Natural killer cell (primary cell): Measurements from ENCODE around the gene PDZD8. TPM values are rescaled to one million over a fixed set of nuclear protein-coding genes. Genes with fewer than 3 reads are reported as not detected.

Experiments used
- ATAC-seq, 3 donors: fragments of 150-1000 bp in 2 of 3; fragments of 200-7000 bp in 1 of 3; cut with Tn5 transposase; 1 replicate in 1 of 3; 2 replicates in 2 of 3; pipeline ENCODE4 v1.10.0; 2021; ENCODE audit warnings: mild to moderate bottlenecking in 2 of 3, moderate library complexity in 2 of 3
- DNase-seq, 2 donors: peaks; one replicate each; pipeline versions ENCODE4 v3.0.0 to v3.0.0-alpha.2; 2013 to 2021; ENCODE audit warnings: mixed read lengths in 1 of 2
- H3K27ac ChIP-seq: one replicate; pipeline ENCODE4 v1.5.1; 2013; ENCODE audit warnings: mild to moderate bottlenecking, low read length
- H3K27me3 ChIP-seq: one replicate; pipeline ENCODE4 v1.6.1; 2013; ENCODE audit warnings: low read length; ENCODE audit not compliant: control insufficient read depth, insufficient read depth
- H3K36me3 ChIP-seq: one replicate; pipeline ENCODE4 v1.6.1; 2013; ENCODE audit warnings: low read length; ENCODE audit not compliant: control insufficient read depth, insufficient read depth
- H3K4me1 ChIP-seq: one replicate; pipeline ENCODE4 v1.6.1; 2013; ENCODE audit warnings: low read length; ENCODE audit not compliant: control insufficient read depth, insufficient read depth
- H3K4me3 ChIP-seq: one replicate; pipeline ENCODE4 v1.5.1; 2013; ENCODE audit warnings: low read length
- H3K9me3 ChIP-seq: one replicate; pipeline ENCODE4 v1.6.1; 2013; ENCODE audit warnings: low read length; ENCODE audit not compliant: control insufficient read depth, insufficient read depth
- H3K27ac Mint-ChIP-seq, 2 donors: one replicate each; pipeline ENCODE4 v1.8.0; 2022; ENCODE audit warnings: mild to moderate bottlenecking in 2 of 2, mixed read lengths in 2 of 2, moderate library complexity in 1 of 2
- H3K27me3 Mint-ChIP-seq, 2 donors: one replicate each; pipeline ENCODE4 v1.8.0; 2022; ENCODE audit warnings: low read depth in 2 of 2, mixed read lengths in 2 of 2
- H3K36me3 Mint-ChIP-seq: one replicate; pipeline ENCODE4 v1.8.0; 2022; ENCODE audit warnings: mixed read lengths
- H3K4me1 Mint-ChIP-seq, 2 donors: one replicate each; pipeline ENCODE4 v1.8.0; 2022; ENCODE audit warnings: mixed read lengths in 2 of 2
- H3K4me3 Mint-ChIP-seq: one replicate; pipeline ENCODE4 v1.8.0; 2022; ENCODE audit warnings: mild to moderate bottlenecking, moderate library complexity, mixed read lengths
- H3K9me3 Mint-ChIP-seq, 2 donors: one replicate each; pipeline ENCODE4 v1.8.0; 2022; ENCODE audit warnings: mixed read lengths in 2 of 2
- WGBS: methylation state at CpG from one replicate; pipeline ENCODE4 v1.1.7; 2013; ENCODE audit warnings: missing lambda C conversion rate; ENCODE audit not compliant: insufficient coverage; 5-methylcytosine and 5-hydroxymethylcytosine counted together
- intact Hi-C: fragments of 100-400 bp; cut with micrococcal nuclease; formaldehyde crosslinking; loops from one replicate; pipeline ENCODE4 v1.14.2; 2022
- total RNA-seq, 4 donors: library from RNA; stranded (reverse); fragments of 120-200 nt in 1 of 4; gene quantifications; one replicate each; pipeline versions ENCODE4 v1.2.3 to v1.2.4, GENCODE V29; 2013 to 2022
- TF ChIP-seq, protein P1 (sequence below): fragments of 200-600 bp; IDR thresholded peaks from one replicate; pipeline ENCODE4 v1.8.0; 2022; ENCODE audit warnings: antibody characterized with exemption

PDZD8 gene
- total RNA-seq, 3 donors from 2014 or later (not counting 1 experiment from before 2014, with no cell fraction given): 44.5 to 64.3 (median 51.8) TPM

DNA sequence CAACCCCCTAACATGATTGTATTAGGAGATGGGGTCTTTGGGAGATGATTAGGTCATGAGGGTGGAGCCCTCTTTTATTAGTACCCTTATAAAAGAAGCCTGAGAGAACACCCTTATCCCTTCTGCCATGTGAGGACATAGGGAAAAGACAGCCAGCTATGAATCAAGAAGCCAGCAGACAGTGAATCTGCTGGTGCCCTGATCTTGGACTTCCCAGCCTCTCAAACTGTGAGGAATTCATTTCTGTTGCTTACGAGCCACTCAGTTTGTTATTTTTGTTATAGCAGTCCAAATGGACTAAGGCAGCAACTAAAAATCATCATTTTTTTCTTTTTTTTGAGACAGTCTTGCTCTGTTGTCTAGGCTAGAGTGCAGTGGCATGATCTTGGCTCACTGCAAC lies 74.6 kb downstream of the PDZD8 start:
- DNase-seq (no peak), ATAC-seq (no peak)
- peaks cover 3% of the 10 kb centered on the region for H3K9me3 ChIP-seq
- H3K4me3 ChIP-seq: no peak overlapping the region
- WGBS: 100% methylated on average over 1 of the region's 1 CpG
- H3K36me3 Mint-ChIP-seq: peaks cover 12% of the 10 kb centered on the region
- no peak overlapping the region for H3K27ac ChIP-seq
- TF ChIP-seq, protein P1, sequence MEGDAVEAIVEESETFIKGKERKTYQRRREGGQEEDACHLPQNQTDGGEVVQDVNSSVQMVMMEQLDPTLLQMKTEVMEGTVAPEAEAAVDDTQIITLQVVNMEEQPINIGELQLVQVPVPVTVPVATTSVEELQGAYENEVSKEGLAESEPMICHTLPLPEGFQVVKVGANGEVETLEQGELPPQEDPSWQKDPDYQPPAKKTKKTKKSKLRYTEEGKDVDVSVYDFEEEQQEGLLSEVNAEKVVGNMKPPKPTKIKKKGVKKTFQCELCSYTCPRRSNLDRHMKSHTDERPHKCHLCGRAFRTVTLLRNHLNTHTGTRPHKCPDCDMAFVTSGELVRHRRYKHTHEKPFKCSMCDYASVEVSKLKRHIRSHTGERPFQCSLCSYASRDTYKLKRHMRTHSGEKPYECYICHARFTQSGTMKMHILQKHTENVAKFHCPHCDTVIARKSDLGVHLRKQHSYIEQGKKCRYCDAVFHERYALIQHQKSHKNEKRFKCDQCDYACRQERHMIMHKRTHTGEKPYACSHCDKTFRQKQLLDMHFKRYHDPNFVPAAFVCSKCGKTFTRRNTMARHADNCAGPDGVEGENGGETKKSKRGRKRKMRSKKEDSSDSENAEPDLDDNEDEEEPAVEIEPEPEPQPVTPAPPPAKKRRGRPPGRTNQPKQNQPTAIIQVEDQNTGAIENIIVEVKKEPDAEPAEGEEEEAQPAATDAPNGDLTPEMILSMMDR: no peak
- H3K27me3 Mint-ChIP-seq: no peaks in the 10 kb centered on the region
- H3K4me1 ChIP-seq: no peaks in the 10 kb centered on the region
- H3K27me3 ChIP-seq: no peaks in the 10 kb centered on the region
- no peak overlapping the region for H3K4me3 Mint-ChIP-seq
- no peaks in the 10 kb centered on the region for H3K36me3 ChIP-seq
- intact Hi-C loops: no loop called here
- H3K27ac Mint-ChIP-seq: no peak overlapping the region
- peaks cover 36 to 46% of the 10 kb centered on the region in 2 donors for H3K4me1 Mint-ChIP-seq
- H3K9me3 Mint-ChIP-seq: peaks cover 0 to 2% of the 10 kb centered on the region in 2 donors

DNA sequence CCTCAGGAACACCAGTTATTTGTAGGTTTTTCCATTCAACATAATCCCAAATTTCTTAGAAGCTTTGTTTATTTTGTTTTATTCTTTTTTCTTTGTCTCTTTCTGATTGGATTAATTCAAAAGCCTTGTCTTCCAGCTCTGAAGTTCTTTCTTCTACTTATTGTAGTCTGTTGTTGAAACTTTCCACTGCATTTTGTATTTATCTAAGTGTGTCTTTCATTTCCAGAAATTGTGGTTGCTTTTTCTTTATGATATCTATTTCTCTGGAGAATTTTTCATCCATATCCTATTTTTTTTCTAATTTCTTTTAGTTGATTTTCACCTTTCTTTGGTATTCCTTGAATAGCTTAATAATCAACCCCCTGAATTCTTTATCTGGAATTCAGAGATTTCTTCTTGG lies 75.8 kb downstream of the PDZD8 start:
- no peak overlapping the region for H3K27ac Mint-ChIP-seq
- ATAC-seq: no peak

DNA sequence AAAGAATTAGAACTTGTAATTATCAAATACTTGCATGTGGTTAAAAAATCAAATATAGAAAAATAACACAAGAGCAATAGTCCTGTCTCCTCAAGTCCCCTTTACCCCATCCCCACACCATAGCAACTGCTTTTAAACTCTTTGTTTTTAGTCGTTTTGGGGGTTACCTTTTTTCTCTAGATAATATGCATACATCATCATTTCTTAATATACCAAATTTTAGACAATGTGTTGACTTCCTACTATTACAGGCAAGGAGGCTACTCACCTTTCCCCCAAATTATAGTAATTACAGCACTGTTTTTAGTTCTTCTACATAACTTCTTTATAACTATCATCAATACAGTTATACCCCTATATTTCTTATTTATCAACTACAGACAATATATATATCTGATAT lies 77.0 kb downstream of the PDZD8 start:
- ATAC-seq (no peak), DNase-seq (no peak)
- Histone ChIP-seq H3K9me3 (peaks cover 3% of the 10 kb centered on the region), H3K4me3 (no peak overlapping the region), H3K4me1 (no peaks in the 10 kb centered on the region), H3K27ac (no peak overlapping the region), H3K27me3 (no peaks in the 10 kb centered on the region), H3K36me3 (no peaks in the 10 kb centered on the region)
- Mint-ChIP-seq H3K27ac (no peak overlapping the region), H3K4me1 (peaks cover 31 to 50% of the 10 kb centered on the region in 2 donors), H3K36me3 (peaks cover 12% of the 10 kb centered on the region), H3K27me3 (no peaks in the 10 kb centered on the region), H3K4me3 (no peak overlapping the region), H3K9me3 (peaks cover 0 to 2% of the 10 kb centered on the region in 2 donors)
- TF ChIP-seq, protein P1: no peak
- 92% methylated on average over 1 of the region's 1 CpG for WGBS
- intact Hi-C loops: no loop called here

More for the DNA sequence above, 75.8 kb downstream of the PDZD8 start:
- H3K36me3 Mint-ChIP-seq: peaks cover 12% of the 10 kb centered on the region
- no peak overlapping the region for H3K4me3 Mint-ChIP-seq
- H3K4me1 ChIP-seq: no peaks in the 10 kb centered on the region
- no peak overlapping the region for H3K4me3 ChIP-seq
- intact Hi-C loops: no loop called here
- TF ChIP-seq, protein P1: no peak
- H3K9me3 Mint-ChIP-seq: peaks cover 0 to 2% of the 10 kb centered on the region in 2 donors
- no peaks in the 10 kb centered on the region for H3K27me3 ChIP-seq
- H3K27me3 Mint-ChIP-seq: no peaks in the 10 kb centered on the region
- H3K9me3 ChIP-seq: peaks cover 3% of the 10 kb centered on the region
- no peaks in the 10 kb centered on the region for H3K36me3 ChIP-seq
- DNase-seq: no peak
- H3K4me1 Mint-ChIP-seq: peaks cover 31 to 46% of the 10 kb centered on the region in 2 donors
- no peak overlapping the region for H3K27ac ChIP-seq

DNA sequence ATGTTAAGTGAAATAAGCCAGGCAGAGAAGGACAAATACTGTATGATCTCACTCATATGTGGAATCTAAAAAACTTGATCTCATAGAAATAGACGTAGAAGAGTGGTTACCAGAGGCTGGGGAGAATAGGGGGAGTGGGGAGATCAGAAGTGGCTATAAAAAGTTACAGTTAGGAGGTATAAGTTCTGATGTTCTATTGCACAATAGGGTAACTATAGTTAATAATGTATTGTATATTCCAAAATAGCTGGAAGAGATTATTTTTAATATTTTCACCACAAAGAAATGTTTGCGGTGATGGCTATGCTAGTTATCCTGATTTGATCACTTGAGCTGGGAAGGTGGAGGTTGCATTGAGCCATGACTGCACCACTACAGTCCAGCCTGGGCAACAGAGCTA lies 80.5 kb downstream of the PDZD8 start:
- H3K4me3 ChIP-seq: no peak overlapping the region
- intact Hi-C loops: no loop called here
- no peak for DNase-seq

More for the DNA sequence above, 80.5 kb downstream of the PDZD8 start:
- 93% methylated on average over 1 of the region's 2 CpGs for WGBS
- Mint-ChIP-seq H3K27ac (no peak overlapping the region), H3K4me1 (peaks cover 12 to 45% of the 10 kb centered on the region in 2 donors), H3K27me3 (no peaks in the 10 kb centered on the region), H3K36me3 (peaks cover 7% of the 10 kb centered on the region), H3K4me3 (no peak overlapping the region), H3K9me3 (peaks cover 0 to 2% of the 10 kb centered on the region in 2 donors)
- H3K9me3 ChIP-seq: no peaks in the 10 kb centered on the region
- no peaks in the 10 kb centered on the region for H3K27me3 ChIP-seq
- H3K4me1 ChIP-seq: no peaks in the 10 kb centered on the region
- TF ChIP-seq, protein P1: no peak
- H3K27ac ChIP-seq: no peak overlapping the region
- ATAC-seq: no peak
- H3K36me3 ChIP-seq: peaks cover 3% of the 10 kb centered on the region
